NB4 (cell line): Measurements from ENCODE around the gene CHCHD5.

Experiments used
- MYC ChIP-seq: IDR thresholded peaks from 2 replicates; pipeline ENCODE4 v1.6.1; 2011; ENCODE audit warnings: low read depth, low read length
- POLR2A ChIP-seq: IDR thresholded peaks from 2 replicates; pipeline ENCODE4 v1.6.1; 2011; ENCODE audit warnings: mild to moderate bottlenecking; ENCODE audit not compliant: insufficient read length; ENCODE audit errors: extremely low read depth
- TF ChIP-seq, protein P1 (sequence below): IDR thresholded peaks from one replicate; pipeline ENCODE4 v1.5.1; 2012; ENCODE audit warnings: low read depth, low read length
- TF ChIP-seq, protein P2 (sequence below): IDR thresholded peaks from 2 replicates; pipeline ENCODE4 v1.6.1; 2011; ENCODE audit warnings: low read depth, low read length

DNA sequence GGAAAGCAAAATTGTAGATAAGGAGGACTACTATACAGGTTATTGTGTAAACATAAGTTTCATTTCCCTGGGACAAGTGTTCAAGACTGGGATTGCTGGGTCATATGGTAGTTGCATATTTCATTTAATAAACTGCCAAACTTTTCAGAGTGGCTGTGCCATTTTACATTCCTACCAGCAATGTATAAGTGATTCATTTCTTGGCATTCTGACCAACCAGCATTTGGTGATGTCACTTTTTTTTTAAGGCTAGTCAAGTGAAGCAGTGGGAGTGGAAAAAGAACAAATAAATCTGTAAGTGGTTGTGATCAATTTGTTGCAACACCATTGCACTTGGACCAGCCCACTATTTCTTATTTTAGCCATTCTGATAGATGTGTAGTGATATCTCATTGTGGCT is 5.2 kb upstream of the CHCHD5 start:
- TF ChIP-seq, protein P1, sequence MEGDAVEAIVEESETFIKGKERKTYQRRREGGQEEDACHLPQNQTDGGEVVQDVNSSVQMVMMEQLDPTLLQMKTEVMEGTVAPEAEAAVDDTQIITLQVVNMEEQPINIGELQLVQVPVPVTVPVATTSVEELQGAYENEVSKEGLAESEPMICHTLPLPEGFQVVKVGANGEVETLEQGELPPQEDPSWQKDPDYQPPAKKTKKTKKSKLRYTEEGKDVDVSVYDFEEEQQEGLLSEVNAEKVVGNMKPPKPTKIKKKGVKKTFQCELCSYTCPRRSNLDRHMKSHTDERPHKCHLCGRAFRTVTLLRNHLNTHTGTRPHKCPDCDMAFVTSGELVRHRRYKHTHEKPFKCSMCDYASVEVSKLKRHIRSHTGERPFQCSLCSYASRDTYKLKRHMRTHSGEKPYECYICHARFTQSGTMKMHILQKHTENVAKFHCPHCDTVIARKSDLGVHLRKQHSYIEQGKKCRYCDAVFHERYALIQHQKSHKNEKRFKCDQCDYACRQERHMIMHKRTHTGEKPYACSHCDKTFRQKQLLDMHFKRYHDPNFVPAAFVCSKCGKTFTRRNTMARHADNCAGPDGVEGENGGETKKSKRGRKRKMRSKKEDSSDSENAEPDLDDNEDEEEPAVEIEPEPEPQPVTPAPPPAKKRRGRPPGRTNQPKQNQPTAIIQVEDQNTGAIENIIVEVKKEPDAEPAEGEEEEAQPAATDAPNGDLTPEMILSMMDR: no peak
- TF ChIP-seq POLR2A: no peak
- TF ChIP-seq MYC: no peak
- TF ChIP-seq, protein P2, sequence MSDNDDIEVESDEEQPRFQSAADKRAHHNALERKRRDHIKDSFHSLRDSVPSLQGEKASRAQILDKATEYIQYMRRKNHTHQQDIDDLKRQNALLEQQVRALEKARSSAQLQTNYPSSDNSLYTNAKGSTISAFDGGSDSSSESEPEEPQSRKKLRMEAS: no peak
